Smooth muscle cell (in vitro differentiated cells): Measurements from ENCODE around the gene MYL5. TPM values are rescaled to one million over a fixed set of nuclear protein-coding genes. Genes with fewer than 3 reads are reported as not detected.

Source experiments
- DNase-seq: peaks from one replicate; lab custom pipeline; 2025; ENCODE audit not compliant: unreplicated experiment; lab: John Stamatoyannopoulos, UW
- H2AFZ ChIP-seq: fragments of 200-600 bp; sonication (generic); 2 replicates; pipeline ENCODE4 v1.6.0; 2016; ENCODE audit warnings: antibody characterized with exemption, low read depth, mild to moderate bottlenecking
- H3F3A ChIP-seq: fragments of 200-600 bp; sonication (generic); 2 replicates; pipeline ENCODE4 v1.6.0; 2017; ENCODE audit warnings: antibody characterized with exemption, low read depth
- H3K27ac ChIP-seq: fragments of 200-600 bp; sonication (generic); 2 replicates; pipeline ENCODE4 v1.5.1; 2016; ENCODE audit warnings: low read depth, mild to moderate bottlenecking
- H3K27me3 ChIP-seq: fragments of 200-600 bp; sonication (generic); 2 replicates; pipeline ENCODE4 v1.6.1; 2016; ENCODE audit warnings: low read depth, mild to moderate bottlenecking
- H3K36me3 ChIP-seq: fragments of 200-600 bp; sonication (generic); 2 replicates; pipeline ENCODE4 v1.5.1; 2016; ENCODE audit warnings: low read depth
- H3K4me1 ChIP-seq: fragments of 200-600 bp; sonication (generic); 2 replicates; pipeline ENCODE4 v1.5.1; 2016; ENCODE audit warnings: low read depth
- H3K4me2 ChIP-seq: fragments of 200-600 bp; sonication (generic); 2 replicates; pipeline ENCODE4 v1.6.0; 2016; ENCODE audit warnings: mild to moderate bottlenecking
- H3K4me3 ChIP-seq: fragments of 200-600 bp; sonication (generic); 2 replicates; pipeline ENCODE4 v1.5.1; 2016; ENCODE audit warnings: mild to moderate bottlenecking
- H3K79me2 ChIP-seq: fragments of 200-600 bp; sonication (generic); 2 replicates; pipeline ENCODE4 v1.6.0; 2016; ENCODE audit warnings: low read depth, mild to moderate bottlenecking
- H3K9ac ChIP-seq: fragments of 200-600 bp; sonication (generic); 2 replicates; pipeline ENCODE4 v1.6.0; 2016; ENCODE audit warnings: low read depth
- H3K9me3 ChIP-seq: fragments of 200-600 bp; sonication (generic); replicated peaks from 2 replicates; pipeline ENCODE4 v1.5.1; 2016; ENCODE audit warnings: low read depth
- H4K20me1 ChIP-seq: fragments of 200-600 bp; sonication (generic); 2 replicates; pipeline ENCODE4 v1.6.0; 2016; ENCODE audit warnings: low read depth
- WGBS: methylation state at CpG from one replicate; pipeline ENCODE4 v1.1.7; 2016; ENCODE audit warnings: low lambda C conversion rate; 5-methylcytosine and 5-hydroxymethylcytosine counted together
- polyA plus RNA-seq: library from polyadenylated mRNA; unstranded; fragments of >200 nt; fragmentation: Nextera tagmentation; extraction: Ambion mirVana; gene quantifications from 2 replicates; pipeline ENCODE4 v1.2.1, GENCODE V29; 2016
- total RNA-seq: library from RNA; depleted of rRNA; stranded (reverse); fragments of >200 nt; gene quantifications from 2 replicates; pipeline ENCODE4 v1.2.3, GENCODE V29; 2014
- TF ChIP-seq, protein P1 (sequence below): fragments of 200-600 bp; sonication (generic); IDR thresholded peaks from 2 replicates; pipeline ENCODE4 v1.5.1; 2017; ENCODE audit warnings: borderline replicate concordance, mild to moderate bottlenecking, antibody characterized with exemption; ENCODE audit not compliant: insufficient read depth, poor library complexity, severe bottlenecking

Gene MYL5
- total and polyA plus RNA-seq, 2 experiments from 2014 or later: 6.7 to 6.8 TPM

DNA sequence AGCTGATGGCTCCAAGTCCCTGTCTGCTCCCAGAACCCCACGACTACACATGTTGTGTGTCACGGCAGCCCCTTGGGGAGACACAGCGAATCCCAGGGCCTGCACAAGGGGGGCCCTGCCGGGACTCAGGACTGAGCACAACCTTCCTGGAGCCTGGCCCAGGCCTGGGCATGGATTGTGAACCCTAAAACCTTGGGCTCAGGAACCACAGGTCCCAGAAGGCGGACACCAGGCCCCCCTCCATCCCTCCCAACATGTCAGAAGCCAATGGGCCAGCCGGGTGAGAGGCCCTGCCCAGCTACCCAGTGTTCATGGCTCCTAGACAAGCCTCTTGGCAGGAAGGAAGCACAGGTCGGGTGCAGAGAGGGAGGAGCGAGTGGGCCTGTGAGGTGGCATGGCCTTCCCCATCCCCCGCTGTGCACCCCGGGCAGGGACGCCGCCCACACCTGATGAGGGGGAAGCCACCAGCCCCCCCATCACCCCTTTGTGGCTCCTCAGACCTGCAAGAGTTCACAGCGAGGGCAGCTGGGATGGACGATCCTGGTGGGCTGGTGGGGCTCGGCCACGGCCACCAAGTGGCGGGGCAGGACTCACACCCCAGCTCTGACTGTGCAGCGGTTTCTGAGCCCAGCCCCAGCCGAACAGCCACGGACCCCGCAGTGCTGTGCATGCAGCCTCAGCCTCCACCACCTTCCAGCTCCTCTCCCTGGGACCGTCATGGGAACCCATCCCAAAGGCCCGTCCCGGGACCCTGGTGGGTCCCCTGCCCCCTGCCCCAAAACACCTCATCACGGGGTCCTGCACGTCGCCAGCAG is 45.3 kb upstream of the MYL5 start:
- H3K4me3 ChIP-seq: no peak overlapping the region
- TF ChIP-seq, protein P1, sequence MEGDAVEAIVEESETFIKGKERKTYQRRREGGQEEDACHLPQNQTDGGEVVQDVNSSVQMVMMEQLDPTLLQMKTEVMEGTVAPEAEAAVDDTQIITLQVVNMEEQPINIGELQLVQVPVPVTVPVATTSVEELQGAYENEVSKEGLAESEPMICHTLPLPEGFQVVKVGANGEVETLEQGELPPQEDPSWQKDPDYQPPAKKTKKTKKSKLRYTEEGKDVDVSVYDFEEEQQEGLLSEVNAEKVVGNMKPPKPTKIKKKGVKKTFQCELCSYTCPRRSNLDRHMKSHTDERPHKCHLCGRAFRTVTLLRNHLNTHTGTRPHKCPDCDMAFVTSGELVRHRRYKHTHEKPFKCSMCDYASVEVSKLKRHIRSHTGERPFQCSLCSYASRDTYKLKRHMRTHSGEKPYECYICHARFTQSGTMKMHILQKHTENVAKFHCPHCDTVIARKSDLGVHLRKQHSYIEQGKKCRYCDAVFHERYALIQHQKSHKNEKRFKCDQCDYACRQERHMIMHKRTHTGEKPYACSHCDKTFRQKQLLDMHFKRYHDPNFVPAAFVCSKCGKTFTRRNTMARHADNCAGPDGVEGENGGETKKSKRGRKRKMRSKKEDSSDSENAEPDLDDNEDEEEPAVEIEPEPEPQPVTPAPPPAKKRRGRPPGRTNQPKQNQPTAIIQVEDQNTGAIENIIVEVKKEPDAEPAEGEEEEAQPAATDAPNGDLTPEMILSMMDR: no peak
- no peaks in the 10 kb centered on the region for H3K27me3 ChIP-seq
- H4K20me1 ChIP-seq: no peaks in the 10 kb centered on the region
- no peak overlapping the region for H3K4me2 ChIP-seq
- H3K9me3 ChIP-seq: no peaks in the 10 kb centered on the region
- no peaks in the 10 kb centered on the region for H3F3A ChIP-seq
- H2AFZ ChIP-seq: no peak overlapping the region
- H3K4me1 ChIP-seq: peaks cover 9% of the 10 kb centered on the region
- 89% methylated on average over 27 of the region's 27 CpGs for WGBS
- no peaks in the 10 kb centered on the region for H3K79me2 ChIP-seq
- no peak for DNase-seq
- no peaks in the 10 kb centered on the region for H3K36me3 ChIP-seq
- H3K9ac ChIP-seq: no peak overlapping the region
- no peak overlapping the region for H3K27ac ChIP-seq

DNA sequence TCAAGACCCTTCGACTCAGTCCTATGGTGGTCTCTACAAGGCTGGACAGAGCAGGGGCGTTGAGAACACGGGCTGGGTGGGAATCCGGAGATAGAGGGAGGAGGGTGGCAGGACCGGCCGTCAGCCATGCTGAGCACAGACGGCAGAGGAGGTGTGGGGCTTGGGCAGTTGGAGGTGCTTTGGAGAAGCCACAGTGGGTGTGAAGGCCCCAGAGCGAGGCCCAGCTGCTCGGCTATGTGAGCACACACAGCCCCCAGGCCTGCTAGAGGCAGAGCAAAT is 44.8 kb upstream of the MYL5 start:
- Histone ChIP-seq H3K27ac (no peak overlapping the region), H3K4me2 (no peak overlapping the region), H2AFZ (no peak overlapping the region), H3K4me3 (no peak overlapping the region), H3K36me3 (no peaks in the 10 kb centered on the region), H3F3A (no peaks in the 10 kb centered on the region), H3K9ac (no peak overlapping the region), H4K20me1 (no peaks in the 10 kb centered on the region), H3K4me1 (peaks cover 9% of the 10 kb centered on the region), H3K79me2 (no peaks in the 10 kb centered on the region), H3K9me3 (no peaks in the 10 kb centered on the region), H3K27me3 (no peaks in the 10 kb centered on the region)
- TF ChIP-seq, protein P1: no peak
- DNase-seq: no peak
- 83% methylated on average over 9 of the region's 9 CpGs for WGBS

DNA sequence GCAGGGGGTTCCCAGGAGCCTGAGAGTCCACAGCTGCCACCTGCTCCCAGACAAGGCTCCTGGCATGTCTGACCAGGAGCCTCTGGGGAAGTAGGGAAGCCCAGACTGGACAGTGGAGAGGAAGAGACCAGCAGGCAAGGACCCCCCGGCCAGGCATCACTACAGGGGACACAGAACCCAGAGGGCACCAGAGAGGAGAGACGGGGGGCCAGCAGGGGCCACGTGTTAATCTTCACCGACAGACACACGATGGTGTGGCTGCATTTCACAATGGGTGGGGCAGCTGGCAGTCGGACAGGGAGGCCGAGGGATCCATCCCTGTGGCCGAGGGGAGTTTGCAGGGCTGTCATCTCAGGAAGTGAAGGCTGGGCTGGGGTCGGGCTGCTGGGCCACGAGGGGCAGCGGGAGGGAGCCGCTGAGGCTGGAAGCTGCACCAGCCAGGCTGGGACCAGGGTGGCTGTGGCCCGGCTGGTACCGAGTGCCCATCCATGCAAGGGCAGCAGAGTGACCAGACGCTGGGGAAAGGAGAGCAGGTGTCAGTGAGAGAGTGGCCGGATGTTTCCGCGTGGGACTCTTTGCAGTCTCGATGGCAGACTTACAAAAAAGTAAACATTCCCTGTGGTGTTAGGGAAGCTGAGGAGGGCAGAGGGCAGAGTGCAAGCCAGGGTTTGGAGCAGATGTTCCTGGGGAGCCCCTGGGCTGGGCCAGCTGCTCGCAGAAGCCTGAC is 44.3 kb upstream of the MYL5 start:
- DNase-seq: no peak
- Histone ChIP-seq H3K79me2 (no peaks in the 10 kb centered on the region), H3K4me3 (no peak overlapping the region), H3F3A (no peaks in the 10 kb centered on the region), H3K9me3 (no peaks in the 10 kb centered on the region), H2AFZ (no peak overlapping the region), H3K27me3 (no peaks in the 10 kb centered on the region), H3K27ac (no peak overlapping the region), H4K20me1 (no peaks in the 10 kb centered on the region), H3K4me1 (peaks cover 5% of the 10 kb centered on the region), H3K36me3 (no peaks in the 10 kb centered on the region), H3K4me2 (no peak overlapping the region), H3K9ac (no peak overlapping the region)
- 86% methylated on average over 19 of the region's 20 CpGs for WGBS
- TF ChIP-seq, protein P1: no peak
